GM12874 (cell line): Measurements from ENCODE around the gene PIF1.

ENCODE experiments used
- CTCF ChIP-seq: IDR thresholded peaks from 2 replicates; pipeline ENCODE4 v1.5.1; 2011; ENCODE audit warnings: low read depth, mild to moderate bottlenecking, control low read depth, low read length, moderate library complexity; ENCODE audit not compliant: insufficient read depth

Gene PIF1

GRCh38 chr15:64862408-64862807 lies 37.0 kb upstream of the PIF1 start:
- TF ChIP-seq CTCF, result no peak

- no peak for TF ChIP-seq CTCF
These were observed 36.5 kb upstream of the PIF1 start for GRCh38 chr15:64861960-64862359.

- no peak for TF ChIP-seq CTCF
These were observed 35.9 kb upstream of the PIF1 start for GRCh38 chr15:64861331-64861730.

GRCh38 chr15:64859226-64859625 lies 33.8 kb upstream of the PIF1 start:
- no peak for TF ChIP-seq CTCF

- TF ChIP-seq CTCF, result no peak
These were observed 32.7 kb upstream of the PIF1 start for GRCh38 chr15:64858021-64858575.

GRCh38 chr15:64857421-64857820 lies 32.0 kb upstream of the PIF1 start:
- TF ChIP-seq CTCF, result no peak

- no peak for TF ChIP-seq CTCF
These were observed 31.1 kb upstream of the PIF1 start for GRCh38 chr15:64856429-64857145.
